Measurements from ENCODE around the gene TTC23L.

The TTC23L gene

DNA sequence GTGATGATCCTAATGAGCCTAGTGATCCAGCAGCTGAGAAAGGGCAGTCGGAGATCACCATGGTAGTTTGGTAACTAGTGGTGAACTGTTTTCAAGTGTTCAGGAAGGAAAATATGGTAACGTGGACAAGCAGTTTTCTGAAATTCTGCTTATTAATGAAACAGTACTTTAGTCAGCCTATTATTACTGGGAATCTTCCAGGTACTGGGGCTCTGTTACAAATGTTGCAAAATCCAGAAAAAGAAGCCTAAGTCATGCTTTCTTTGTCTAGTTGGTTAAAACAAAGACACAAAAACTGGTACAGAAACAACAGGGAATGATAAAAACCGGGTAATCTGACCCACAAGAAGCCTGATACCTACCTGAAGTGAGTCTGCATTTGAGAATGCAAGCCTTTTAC, 18.2 kb downstream of the TTC23L start:
- Histone ChIP-seq H3F3A (ENCODE audit: low read depth) (no peaks in the 10 kb centered on the region), H3K4me3 (ENCODE audit: low read length, poor library complexity, severe bottlenecking) (no peak overlapping the region), H3K9me3 (ENCODE audit: insufficient read depth, low read depth, low read length) (no peaks in the 10 kb centered on the region), H3K4me1 (ENCODE audit: insufficient read depth, low read length, poor library complexity, severe bottlenecking) (peaks cover 25% of the 10 kb centered on the region), H3K9me2 (replicated peaks; ENCODE audit: low read depth, low read length) (no peaks in the 10 kb centered on the region), H3K27me3 (ENCODE audit: insufficient read depth, low read length, poor library complexity, severe bottlenecking) (no peaks in the 10 kb centered on the region), H3K4me2 (ENCODE audit: low read depth, low read length, poor library complexity, severe bottlenecking) (no peak overlapping the region), H3K9ac (ENCODE audit: low read depth, low read length, poor library complexity, severe bottlenecking) (no peak overlapping the region), H2AFZ (ENCODE audit: low read length) (no peak overlapping the region), H4K20me1 (ENCODE audit: insufficient read depth, low read length, poor library complexity, severe bottlenecking) (no peaks in the 10 kb centered on the region), H3K36me3 (ENCODE audit: insufficient read depth, low read length) (no peaks in the 10 kb centered on the region), H3K79me2 (ENCODE audit: insufficient read depth, low read length) (no peaks in the 10 kb centered on the region)
- TF ChIP-seq, protein P1, sequence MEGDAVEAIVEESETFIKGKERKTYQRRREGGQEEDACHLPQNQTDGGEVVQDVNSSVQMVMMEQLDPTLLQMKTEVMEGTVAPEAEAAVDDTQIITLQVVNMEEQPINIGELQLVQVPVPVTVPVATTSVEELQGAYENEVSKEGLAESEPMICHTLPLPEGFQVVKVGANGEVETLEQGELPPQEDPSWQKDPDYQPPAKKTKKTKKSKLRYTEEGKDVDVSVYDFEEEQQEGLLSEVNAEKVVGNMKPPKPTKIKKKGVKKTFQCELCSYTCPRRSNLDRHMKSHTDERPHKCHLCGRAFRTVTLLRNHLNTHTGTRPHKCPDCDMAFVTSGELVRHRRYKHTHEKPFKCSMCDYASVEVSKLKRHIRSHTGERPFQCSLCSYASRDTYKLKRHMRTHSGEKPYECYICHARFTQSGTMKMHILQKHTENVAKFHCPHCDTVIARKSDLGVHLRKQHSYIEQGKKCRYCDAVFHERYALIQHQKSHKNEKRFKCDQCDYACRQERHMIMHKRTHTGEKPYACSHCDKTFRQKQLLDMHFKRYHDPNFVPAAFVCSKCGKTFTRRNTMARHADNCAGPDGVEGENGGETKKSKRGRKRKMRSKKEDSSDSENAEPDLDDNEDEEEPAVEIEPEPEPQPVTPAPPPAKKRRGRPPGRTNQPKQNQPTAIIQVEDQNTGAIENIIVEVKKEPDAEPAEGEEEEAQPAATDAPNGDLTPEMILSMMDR (conservative IDR thresholded peaks at IDR 0.05; ENCODE audit: low read length) = no peak
- TF ChIP-seq EZH2phosphoT487 (IDR thresholded peaks at IDR 0.05; ENCODE audit: borderline replicate concordance) = no peak

DNA sequence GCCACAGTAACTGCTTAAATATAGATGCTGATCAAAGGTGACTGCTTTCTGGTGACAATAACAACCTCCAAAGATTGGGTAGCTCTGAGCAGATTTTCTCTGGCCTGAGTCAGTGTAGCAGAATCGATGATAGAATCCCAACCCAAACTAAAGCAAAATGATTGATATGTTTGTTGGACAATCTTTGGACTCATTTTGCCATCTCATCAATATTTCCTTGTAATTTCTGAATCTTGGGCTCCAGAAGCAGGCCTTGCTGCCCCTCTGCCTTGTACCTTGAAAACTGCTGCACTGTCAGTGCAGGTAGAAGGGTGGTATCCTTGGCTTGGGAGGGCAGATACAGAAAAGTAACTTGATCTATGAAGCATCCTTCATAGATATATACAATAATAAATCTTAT, 18.9 kb downstream of the TTC23L start:
- Histone ChIP-seq H3K4me3 (ENCODE audit: low read length, poor library complexity, severe bottlenecking) (no peak overlapping the region), H3K4me1 (ENCODE audit: insufficient read depth, low read length, poor library complexity, severe bottlenecking) (peaks cover 30% of the 10 kb centered on the region), H3K9ac (ENCODE audit: low read depth, low read length, poor library complexity, severe bottlenecking) (no peak overlapping the region), H4K20me1 (ENCODE audit: insufficient read depth, low read length, poor library complexity, severe bottlenecking) (no peaks in the 10 kb centered on the region), H3K79me2 (ENCODE audit: insufficient read depth, low read length) (no peaks in the 10 kb centered on the region), H3K9me2 (replicated peaks; ENCODE audit: low read depth, low read length) (no peaks in the 10 kb centered on the region), H3K9me3 (ENCODE audit: insufficient read depth, low read depth, low read length) (no peaks in the 10 kb centered on the region), H3K4me2 (ENCODE audit: low read depth, low read length, poor library complexity, severe bottlenecking) (no peak overlapping the region), H3K36me3 (ENCODE audit: insufficient read depth, low read length) (no peaks in the 10 kb centered on the region), H2AFZ (ENCODE audit: low read length) (no peak overlapping the region), H3F3A (ENCODE audit: low read depth) (no peaks in the 10 kb centered on the region), H3K27me3 (ENCODE audit: insufficient read depth, low read length, poor library complexity, severe bottlenecking) (no peaks in the 10 kb centered on the region)
- TF ChIP-seq, protein P1 (conservative IDR thresholded peaks at IDR 0.05; ENCODE audit: low read length) = no peak
- no peak for TF ChIP-seq EZH2phosphoT487 (IDR thresholded peaks at IDR 0.05; ENCODE audit: borderline replicate concordance)

DNA sequence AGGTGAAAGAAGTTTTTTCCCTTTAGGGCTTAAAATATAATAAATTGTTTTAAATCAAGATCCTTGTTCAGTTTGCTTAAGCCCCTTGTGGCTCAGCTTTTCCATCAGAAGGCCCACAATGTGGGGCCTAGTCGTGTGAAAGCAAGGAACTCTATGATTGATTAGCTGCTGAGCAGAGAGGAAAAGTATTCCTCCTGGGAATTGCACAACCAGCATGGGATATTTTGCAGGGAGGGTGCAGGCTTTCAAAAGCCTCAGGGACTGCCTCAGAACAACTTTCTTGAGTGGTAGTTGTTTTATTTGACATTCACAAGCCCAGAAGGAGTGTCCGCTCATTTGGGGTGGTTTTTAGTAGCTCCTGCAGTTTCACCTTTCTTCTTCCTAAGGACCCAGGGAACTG, 19.8 kb downstream of the TTC23L start:
- Histone ChIP-seq H3K27me3 (ENCODE audit: insufficient read depth, low read length, poor library complexity, severe bottlenecking) (no peaks in the 10 kb centered on the region), H4K20me1 (ENCODE audit: insufficient read depth, low read length, poor library complexity, severe bottlenecking) (no peaks in the 10 kb centered on the region), H2AFZ (ENCODE audit: low read length) (no peak overlapping the region), H3K9me2 (replicated peaks; ENCODE audit: low read depth, low read length) (no peaks in the 10 kb centered on the region), H3K4me3 (ENCODE audit: low read length, poor library complexity, severe bottlenecking) (no peak overlapping the region), H3K36me3 (ENCODE audit: insufficient read depth, low read length) (no peaks in the 10 kb centered on the region), H3K79me2 (ENCODE audit: insufficient read depth, low read length) (no peaks in the 10 kb centered on the region), H3K9me3 (ENCODE audit: insufficient read depth, low read depth, low read length) (no peaks in the 10 kb centered on the region), H3F3A (ENCODE audit: low read depth) (no peaks in the 10 kb centered on the region), H3K4me2 (ENCODE audit: low read depth, low read length, poor library complexity, severe bottlenecking) (no peak overlapping the region), H3K4me1 (ENCODE audit: insufficient read depth, low read length, poor library complexity, severe bottlenecking) (peaks cover 33% of the 10 kb centered on the region), H3K9ac (ENCODE audit: low read depth, low read length, poor library complexity, severe bottlenecking) (no peak overlapping the region)
- TF ChIP-seq EZH2phosphoT487 (IDR thresholded peaks at IDR 0.05; ENCODE audit: borderline replicate concordance) = no peak
- TF ChIP-seq, protein P1 (conservative IDR thresholded peaks at IDR 0.05; ENCODE audit: low read length) = no peak
